HG03159 (cell line): Measurements from ENCODE around the gene TAF10.

Experiments
- ATAC-seq: cut with Tn5 transposase; IDR thresholded peaks from one replicate; pipeline ENCODE4 v1.9.1; 2021; ENCODE audit warnings: mild to moderate bottlenecking, moderate library complexity; ENCODE audit not compliant: unreplicated experiment

The TAF10 gene

GRCh38 chr11:6609502-6610015 is 2.5 kb downstream of the TAF10 start:
- no peak for ATAC-seq

- no peak for ATAC-seq
Observed at GRCh38 chr11:6608726-6609501, 3.1 kb downstream of the TAF10 start.

- no peak for ATAC-seq
Observed at GRCh38 chr11:6608011-6608410, 4.0 kb downstream of the TAF10 start.

GRCh38 chr11:6607190-6607795 is 4.7 kb downstream of the TAF10 start:
- no peak for ATAC-seq

GRCh38 chr11:6606471-6607189 is 5.4 kb downstream of the TAF10 start:
- ATAC-seq: peak; percentile 26

GRCh38 chr11:6604790-6605189 is 7.2 kb downstream of the TAF10 start:
- no peak for ATAC-seq

GRCh38 chr11:6604081-6604626 is 7.9 kb downstream of the TAF10 start:
- peak; percentile 40 for ATAC-seq

GRCh38 chr11:6603287-6604080 is 8.5 kb downstream of the TAF10 start, which contains the start of the genes ILK and RRP8:
Gene ILK, plus strand, starts transcription at chr11:6603774. Its CDS starts 498 bp downstream, at chr11:6604272.
Gene RRP8, minus strand, starts transcription at chr11:6603616. Its CDS starts 114 bp downstream, at chr11:6603502.
- ATAC-seq: peak; percentile 76

GRCh38 chr11:6602096-6602940 is 9.7 kb downstream of the TAF10 start:
- no peak for ATAC-seq

- ATAC-seq: no peak
Observed at GRCh38 chr11:6601041-6601461, 11.0 kb downstream of the TAF10 start.

- no peak for ATAC-seq
Observed at GRCh38 chr11:6599881-6600390, 12.1 kb downstream of the TAF10 start.

- no peak for ATAC-seq
Observed at GRCh38 chr11:6599449-6599848, 12.6 kb downstream of the TAF10 start.

GRCh38 chr11:6598555-6598954 is 13.5 kb downstream of the TAF10 start:
- ATAC-seq: no peak

GRCh38 chr11:6596239-6596877 is 15.7 kb downstream of the TAF10 start:
- ATAC-seq: no peak

GRCh38 chr11:6594142-6594768 is 17.8 kb downstream of the TAF10 start:
- ATAC-seq: no peak

- no peak for ATAC-seq
Observed at GRCh38 chr11:6588018-6588417, 24.0 kb downstream of the TAF10 start.

GRCh38 chr11:6587360-6587953 is 24.6 kb downstream of the TAF10 start:
- no peak for ATAC-seq
